ENCODE measurements around the gene LSM2. TPM values are rescaled to one million over a fixed set of nuclear protein-coding genes. Genes with fewer than 3 reads are reported as not detected.
A peak's percentile ranks its signal among the peaks of the same experiment; 100 is the strongest.

Gene LSM2
- total and polyA plus RNA-seq, 9 of the 15 experiments (the other 6 are each of a cell fraction or from before 2014, with no cell fraction given), result 154 to 407 (median 223) TPM

DNA sequence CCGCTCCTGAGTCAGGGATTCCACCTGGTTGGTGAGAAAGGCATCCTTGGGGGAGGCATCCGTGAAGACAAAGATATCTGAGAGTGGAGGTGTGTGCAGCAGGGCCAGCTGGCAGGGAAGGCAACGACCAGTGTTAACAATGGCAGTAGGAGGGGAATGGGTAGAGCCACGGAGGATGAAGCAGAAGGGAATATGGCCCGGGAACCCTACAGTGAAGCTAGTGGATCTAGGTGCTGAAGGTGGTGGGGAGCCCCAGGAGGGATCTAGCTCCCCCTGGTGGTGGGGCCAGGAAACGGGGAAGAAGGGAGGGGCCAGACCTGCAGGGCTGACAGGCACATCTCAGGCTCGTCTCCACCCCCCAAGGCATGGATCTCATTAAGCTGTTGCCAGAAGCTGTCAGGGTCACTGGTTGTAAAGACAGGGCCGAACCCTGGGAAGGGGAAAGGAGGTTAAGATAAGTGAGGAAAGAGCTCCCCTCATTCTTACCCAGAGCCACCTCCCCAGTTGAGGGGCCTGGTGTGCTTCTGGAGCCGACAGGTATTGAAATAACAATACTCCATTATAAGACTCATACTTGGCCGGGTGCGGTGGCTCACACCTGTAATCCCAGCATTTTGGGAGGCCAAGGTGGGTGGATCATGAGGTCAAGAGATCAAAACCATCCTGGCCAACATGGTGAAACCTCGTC is 36.9 kb downstream of the LSM2 start (continued):
- TF ChIP-seq ZHX1 (conservative IDR thresholded peaks at IDR 0.05; ENCODE audit: low read length) (peak; percentile 82), MCM7 (IDR thresholded peaks at IDR 0.05) (no peak), XRCC4 (IDR thresholded peaks at IDR 0.05; ENCODE audit: extremely low read depth, insufficient read depth, insufficient read length) (no peak), MIER1 (IDR thresholded peaks at IDR 0.05; ENCODE audit: low read depth) (peak; percentile 51; the same call in 1 of the 2 replicates), FOS (IDR thresholded peaks at IDR 0.05; ENCODE audit: extremely low read depth, insufficient read length) (no peak), CXXC5 (CRISPR knock-in tag; IDR thresholded peaks at IDR 0.05) (peak; percentile 50), ZNF124 (CRISPR knock-in tag; IDR thresholded peaks at IDR 0.05) (no peak), MTA3 (IDR thresholded peaks at IDR 0.05; ENCODE audit: borderline replicate concordance) (peak; percentile 97), ZC3H11A (IDR thresholded peaks at IDR 0.05; ENCODE audit: low read depth, low read length) (no peak), PCBP2 (IDR thresholded peaks at IDR 0.05; ENCODE audit: low read depth, low read length, poor library complexity, severe bottlenecking) (no peak), OTX1 (CRISPR knock-in tag; IDR thresholded peaks at IDR 0.05) (peak; percentile 92), CHCHD3 (CRISPR knock-in tag; IDR thresholded peaks at IDR 0.05) (no peak), DIDO1 (tag; IDR thresholded peaks at IDR 0.05; ENCODE audit: low read depth) (0 out of 2 replicates have a peak, but pooled peaks have one; percentile 14), FOXK1 (CRISPR knock-in tag; IDR thresholded peaks at IDR 0.05; ENCODE audit: borderline replicate concordance) (peak; percentile 90), DPF2 (IDR thresholded peaks at IDR 0.05) (peak; percentile 71), ZNF695 (CRISPR knock-in tag; IDR thresholded peaks at IDR 0.05) (no peak), ZNF668 (CRISPR knock-in tag; IDR thresholded peaks at IDR 0.05) (0 out of 2 replicates have a peak, but pooled peaks have one; percentile 53), U2AF2 (optimal IDR thresholded peaks at IDR 0.05; ENCODE audit: low read depth, low read length) (no peak), ZNF274 (IDR thresholded peaks at IDR 0.05; ENCODE audit: borderline replicate concordance, low read depth, low read length) (no peak)
- TF ChIP-seq, protein P1, sequence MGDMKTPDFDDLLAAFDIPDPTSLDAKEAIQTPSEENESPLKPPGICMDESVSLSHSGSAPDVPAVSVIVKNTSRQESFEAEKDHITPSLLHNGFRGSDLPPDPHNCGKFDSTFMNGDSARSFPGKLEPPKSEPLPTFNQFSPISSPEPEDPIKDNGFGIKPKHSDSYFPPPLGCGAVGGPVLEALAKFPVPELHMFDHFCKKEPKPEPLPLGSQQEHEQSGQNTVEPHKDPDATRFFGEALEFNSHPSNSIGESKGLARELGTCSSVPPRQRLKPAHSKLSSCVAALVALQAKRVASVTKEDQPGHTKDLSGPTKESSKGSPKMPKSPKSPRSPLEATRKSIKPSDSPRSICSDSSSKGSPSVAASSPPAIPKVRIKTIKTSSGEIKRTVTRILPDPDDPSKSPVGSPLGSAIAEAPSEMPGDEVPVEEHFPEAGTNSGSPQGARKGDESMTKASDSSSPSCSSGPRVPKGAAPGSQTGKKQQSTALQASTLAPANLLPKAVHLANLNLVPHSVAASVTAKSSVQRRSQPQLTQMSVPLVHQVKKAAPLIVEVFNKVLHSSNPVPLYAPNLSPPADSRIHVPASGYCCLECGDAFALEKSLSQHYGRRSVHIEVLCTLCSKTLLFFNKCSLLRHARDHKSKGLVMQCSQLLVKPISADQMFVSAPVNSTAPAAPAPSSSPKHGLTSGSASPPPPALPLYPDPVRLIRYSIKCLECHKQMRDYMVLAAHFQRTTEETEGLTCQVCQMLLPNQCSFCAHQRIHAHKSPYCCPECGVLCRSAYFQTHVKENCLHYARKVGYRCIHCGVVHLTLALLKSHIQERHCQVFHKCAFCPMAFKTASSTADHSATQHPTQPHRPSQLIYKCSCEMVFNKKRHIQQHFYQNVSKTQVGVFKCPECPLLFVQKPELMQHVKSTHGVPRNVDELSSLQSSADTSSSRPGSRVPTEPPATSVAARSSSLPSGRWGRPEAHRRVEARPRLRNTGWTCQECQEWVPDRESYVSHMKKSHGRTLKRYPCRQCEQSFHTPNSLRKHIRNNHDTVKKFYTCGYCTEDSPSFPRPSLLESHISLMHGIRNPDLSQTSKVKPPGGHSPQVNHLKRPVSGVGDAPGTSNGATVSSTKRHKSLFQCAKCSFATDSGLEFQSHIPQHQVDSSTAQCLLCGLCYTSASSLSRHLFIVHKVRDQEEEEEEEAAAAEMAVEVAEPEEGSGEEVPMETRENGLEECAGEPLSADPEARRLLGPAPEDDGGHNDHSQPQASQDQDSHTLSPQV (IDR thresholded peaks at IDR 0.05), result no peak
- TF ChIP-seq, protein P2, sequence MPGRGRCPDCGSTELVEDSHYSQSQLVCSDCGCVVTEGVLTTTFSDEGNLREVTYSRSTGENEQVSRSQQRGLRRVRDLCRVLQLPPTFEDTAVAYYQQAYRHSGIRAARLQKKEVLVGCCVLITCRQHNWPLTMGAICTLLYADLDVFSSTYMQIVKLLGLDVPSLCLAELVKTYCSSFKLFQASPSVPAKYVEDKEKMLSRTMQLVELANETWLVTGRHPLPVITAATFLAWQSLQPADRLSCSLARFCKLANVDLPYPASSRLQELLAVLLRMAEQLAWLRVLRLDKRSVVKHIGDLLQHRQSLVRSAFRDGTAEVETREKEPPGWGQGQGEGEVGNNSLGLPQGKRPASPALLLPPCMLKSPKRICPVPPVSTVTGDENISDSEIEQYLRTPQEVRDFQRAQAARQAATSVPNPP (IDR thresholded peaks at IDR 0.05; ENCODE audit: borderline replicate concordance, insufficient read depth, insufficient read length), result no peak
